CD4-positive, alpha-beta T cell treated with Interferon gamma for 1 hour (primary cell): Measurements from ENCODE around the gene RALGPS1.

Experiments used
- DNase-seq: peaks from one replicate; pipeline ENCODE4 v3.0.0-alpha.2; 2020

The RALGPS1 gene

GRCh38 chr9:127177665-127178265 is 263.2 kb downstream of the RALGPS1 start:
- no peak for DNase-seq

GRCh38 chr9:127178686-127179632 is 264.4 kb downstream of the RALGPS1 start:
- no peak for DNase-seq

GRCh38 chr9:127179633-127180441 is 265.3 kb downstream of the RALGPS1 start:
- DNase-seq, result no peak

GRCh38 chr9:127180457-127181314 is 266.1 kb downstream of the RALGPS1 start:
- no peak for DNase-seq

GRCh38 chr9:127181315-127181580 is 266.7 kb downstream of the RALGPS1 start:
- DNase-seq, result no peak

GRCh38 chr9:127181595-127182190 is 267.1 kb downstream of the RALGPS1 start:
- DNase-seq, result no peak

- DNase-seq, result no peak
Measured at GRCh38 chr9:127182901-127183746, 268.5 kb downstream of the RALGPS1 start.

- no peak for DNase-seq
Measured at GRCh38 chr9:127183814-127184582, 269.4 kb downstream of the RALGPS1 start.

- DNase-seq, result no peak
Measured at GRCh38 chr9:127184641-127185040, 270.1 kb downstream of the RALGPS1 start.

- DNase-seq, result no peak
Measured at GRCh38 chr9:127185181-127185580, 270.6 kb downstream of the RALGPS1 start.

- no peak for DNase-seq
Measured at GRCh38 chr9:127185931-127186781, 271.6 kb downstream of the RALGPS1 start.

- no peak for DNase-seq
Measured at GRCh38 chr9:127186806-127187205, 272.2 kb downstream of the RALGPS1 start.

- no peak for DNase-seq
Measured at GRCh38 chr9:127187231-127187956, 272.8 kb downstream of the RALGPS1 start.

- DNase-seq, result no peak
Measured at GRCh38 chr9:127188396-127188795, 273.8 kb downstream of the RALGPS1 start.

GRCh38 chr9:127189628-127190027 is 275.0 kb downstream of the RALGPS1 start:
- DNase-seq, result no peak

GRCh38 chr9:127192744-127193143 is 278.2 kb downstream of the RALGPS1 start:
- DNase-seq, result no peak

GRCh38 chr9:127193483-127193882 is 278.9 kb downstream of the RALGPS1 start:
- DNase-seq, result no peak

- no peak for DNase-seq
Measured at GRCh38 chr9:127194881-127195713, 280.5 kb downstream of the RALGPS1 start.
